ENCODE data around the gene PADI3.
A peak's percentile ranks its signal among the peaks of the same experiment; 100 is the strongest.
"Not testable (repeated sequence)": the region's sequence is repeated elsewhere in the genome, so short reads cannot be mapped to it uniquely, and the experiment has no call there.

PADI3 gene

DNA sequence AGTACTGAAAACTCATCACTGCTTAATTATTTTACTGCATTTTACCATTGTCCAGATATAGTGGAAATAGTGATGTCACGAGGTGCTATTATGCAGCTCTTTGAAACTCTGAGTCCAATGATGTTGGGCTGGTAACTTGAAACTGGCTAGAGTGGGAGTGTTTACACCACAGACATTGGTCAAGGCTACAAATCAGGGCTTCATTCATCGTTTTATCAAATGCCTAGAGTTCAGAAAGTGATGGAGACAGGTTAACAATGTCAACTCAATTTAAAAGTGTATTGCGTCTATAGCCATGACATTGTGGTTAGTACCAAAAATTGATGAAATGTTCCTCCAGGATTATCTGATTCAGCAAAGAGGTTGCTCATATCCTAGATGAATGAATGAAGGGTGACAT is 31.3 kb upstream of the PADI3 start:
- no peak for DNase-seq

DNA sequence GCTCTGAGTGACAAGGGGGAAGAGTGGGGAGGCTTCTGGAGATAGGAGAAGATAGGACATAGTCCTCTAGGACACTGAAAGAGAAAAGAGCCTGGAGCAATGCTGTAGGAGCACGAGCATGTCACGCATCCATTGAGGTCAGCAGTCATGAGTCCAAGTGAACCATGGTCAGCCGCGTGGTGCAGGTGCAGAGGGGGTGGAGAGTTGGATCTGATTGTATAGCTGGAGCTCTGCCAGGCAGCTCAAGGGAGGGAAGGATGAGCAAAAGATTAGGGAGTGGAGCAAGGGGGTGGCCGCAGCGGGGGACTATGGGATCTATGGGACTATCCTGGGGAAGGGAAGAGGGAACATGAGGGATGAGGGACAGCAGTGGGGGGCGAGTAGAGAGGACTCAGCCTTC is 30.0 kb upstream of the PADI3 start:
- DNase-seq, result no peak

DNA sequence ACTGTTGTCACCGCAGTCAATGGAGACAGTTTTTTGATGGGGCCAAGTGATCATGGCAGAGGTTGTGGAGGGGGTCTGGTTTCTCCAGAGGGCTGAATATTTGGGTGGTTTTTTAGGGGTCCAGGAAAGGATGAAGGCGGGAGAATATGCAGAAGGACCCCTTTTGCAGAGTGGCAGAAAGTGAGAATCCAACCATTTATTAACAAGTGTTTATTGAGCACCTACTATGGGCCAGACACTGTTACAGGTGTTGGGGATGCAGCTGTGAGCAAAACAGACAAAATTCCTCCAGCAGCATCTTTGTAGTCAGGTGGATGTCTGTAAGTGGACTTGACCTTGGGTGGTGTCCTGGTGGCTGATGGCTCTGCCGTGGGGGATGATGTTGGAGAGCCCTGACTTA is 28.6 kb upstream of the PADI3 start:
- DNase-seq, result no peak

DNA sequence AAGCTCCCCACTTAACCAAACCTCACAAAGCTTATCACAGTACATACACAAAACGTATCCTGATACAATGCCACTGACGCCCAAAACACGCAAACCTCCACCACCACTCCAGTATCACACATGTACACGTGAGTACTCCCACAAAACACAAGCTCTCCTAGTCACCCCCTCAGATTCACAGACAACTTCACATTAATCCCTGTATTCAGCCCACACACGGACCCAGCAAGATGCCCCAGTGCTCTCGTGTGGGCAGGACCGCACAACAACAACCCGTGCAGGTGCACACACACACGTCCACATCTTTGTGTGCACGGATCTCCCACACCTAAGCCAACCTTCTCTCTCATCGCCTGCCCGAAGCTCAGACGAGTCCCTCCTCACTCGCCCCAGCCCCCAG is 26.3 kb upstream of the PADI3 start:
- no peak for DNase-seq

DNA sequence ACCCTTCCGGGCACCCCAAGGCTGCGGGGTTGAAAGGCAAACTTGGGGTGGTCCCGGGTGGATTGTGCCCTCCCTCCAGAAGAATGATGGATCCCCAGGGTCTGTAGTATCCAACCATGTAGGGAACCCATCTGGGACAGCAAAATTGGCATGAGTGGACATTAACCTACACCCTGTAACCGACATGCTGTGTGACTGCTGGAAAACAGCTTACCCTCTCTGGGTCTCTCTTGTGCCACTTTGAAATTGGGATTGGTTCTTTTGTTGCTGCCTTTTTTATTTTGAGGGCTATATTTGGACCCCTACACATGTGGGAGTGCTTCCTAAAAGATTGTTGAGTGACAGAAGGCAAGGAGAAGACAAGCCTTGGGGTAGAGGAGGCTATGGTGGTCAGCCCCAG is 24.5 kb upstream of the PADI3 start:
- DNase-seq, result no peak

DNA sequence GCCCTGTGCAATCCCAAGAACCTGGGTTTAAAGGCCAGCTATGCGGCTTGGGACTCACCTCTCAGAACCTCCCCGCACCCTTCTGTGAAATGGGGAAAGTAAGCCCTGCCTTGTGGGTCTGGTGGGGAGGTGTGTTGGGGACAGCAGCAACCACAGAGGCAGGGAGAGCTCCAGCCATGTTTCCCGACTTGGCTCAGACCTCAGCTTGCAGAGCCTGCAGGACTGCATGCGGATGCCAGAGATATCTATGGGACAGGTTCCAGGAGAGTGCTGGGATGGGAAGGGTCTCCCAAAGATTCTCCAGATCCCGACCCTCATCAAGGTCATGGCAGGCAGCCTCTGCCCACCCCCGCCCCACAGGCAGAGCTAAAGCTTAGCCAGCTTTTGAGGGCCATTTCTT is 23.8 kb upstream of the PADI3 start:
- DNase-seq, result no peak

DNA sequence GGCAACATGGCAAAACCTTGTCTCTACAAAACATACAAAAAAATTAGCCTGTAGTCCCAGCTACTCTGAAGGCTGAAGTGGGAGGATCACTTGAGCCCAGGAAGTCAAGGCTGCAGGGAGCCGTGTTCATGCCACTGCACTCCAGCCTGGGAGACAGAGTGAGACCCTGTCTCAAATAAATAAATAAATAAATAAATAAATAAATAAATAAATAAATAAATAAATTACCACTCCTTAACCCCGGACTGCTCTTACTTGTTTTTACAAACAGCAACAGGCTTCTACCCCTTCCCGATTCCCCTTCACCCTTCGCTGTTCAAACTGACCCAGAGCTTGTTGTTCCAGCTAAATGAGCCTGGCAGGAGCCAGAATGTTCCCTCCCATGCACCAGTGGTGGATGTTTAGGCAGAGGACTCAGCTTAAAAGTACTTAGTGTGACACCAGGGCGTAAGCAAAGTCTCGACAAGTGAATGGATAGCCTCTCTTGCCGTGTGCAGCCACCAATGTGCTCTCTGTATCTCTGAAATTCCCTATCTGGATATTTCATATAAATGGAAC is 21.5 kb upstream of the PADI3 start:
- DNase-seq, result no peak

DNA sequence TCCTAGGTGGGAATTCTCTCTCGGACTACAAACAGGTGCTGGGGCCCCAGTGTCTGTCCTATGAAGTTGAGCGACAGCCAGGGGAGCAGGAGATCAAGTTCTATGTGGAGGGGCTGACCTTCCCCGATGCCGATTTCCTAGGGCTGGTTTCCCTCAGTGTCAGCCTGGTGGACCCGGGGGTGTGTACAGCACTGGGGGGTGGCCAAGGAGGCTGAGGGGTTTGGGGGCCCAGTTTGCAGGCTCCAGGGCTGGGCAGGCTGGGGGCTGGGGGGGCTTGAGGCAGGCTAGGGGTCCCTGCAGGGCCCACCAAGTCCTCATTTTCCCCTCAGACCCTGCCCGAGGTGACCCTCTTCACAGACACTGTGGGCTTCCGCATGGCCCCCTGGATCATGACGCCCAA is 20.3 kb upstream of the PADI3 start:
- no peak for DNase-seq

DNA sequence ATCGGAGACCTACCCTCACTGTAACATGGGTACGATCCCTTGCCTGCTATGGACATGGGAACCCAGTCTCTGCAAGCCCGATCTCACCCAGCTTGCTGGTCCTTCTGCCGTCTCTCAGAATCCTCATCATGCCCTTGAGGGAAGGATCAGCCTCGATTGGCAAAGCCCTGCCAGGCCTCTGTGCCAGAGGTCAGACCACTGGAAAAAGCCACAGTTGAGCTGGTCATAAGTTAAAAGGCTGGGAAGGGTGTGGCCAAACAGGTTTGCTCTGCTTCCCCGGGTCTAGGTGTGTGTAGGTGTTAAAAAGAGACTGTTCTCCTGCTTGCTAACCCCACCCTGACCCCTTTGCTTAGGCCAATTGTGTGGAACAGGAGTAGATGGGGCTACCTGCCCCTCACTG is 19.5 kb upstream of the PADI3 start:
- DNase-seq, result no peak

DNA sequence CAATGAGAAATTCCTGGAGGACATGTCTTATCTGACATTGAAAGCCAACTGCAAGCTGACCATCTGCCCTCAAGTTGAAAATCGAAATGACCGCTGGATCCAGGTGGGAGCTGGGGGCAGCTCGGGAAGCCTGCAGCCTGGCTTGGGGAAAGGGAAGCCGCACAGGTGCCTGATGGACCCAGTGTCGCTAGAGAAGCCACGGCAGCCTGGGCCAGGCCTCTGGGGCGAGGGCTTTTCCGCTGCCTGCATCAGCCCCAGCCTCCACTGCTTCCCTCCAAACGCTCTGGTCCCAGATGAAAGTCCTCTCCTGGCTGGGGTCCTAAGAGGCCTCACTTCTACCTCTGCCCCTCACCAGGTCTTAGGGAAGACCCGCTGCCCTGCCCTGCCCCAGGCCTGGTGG is 18.8 kb upstream of the PADI3 start:
- no peak for DNase-seq

DNA sequence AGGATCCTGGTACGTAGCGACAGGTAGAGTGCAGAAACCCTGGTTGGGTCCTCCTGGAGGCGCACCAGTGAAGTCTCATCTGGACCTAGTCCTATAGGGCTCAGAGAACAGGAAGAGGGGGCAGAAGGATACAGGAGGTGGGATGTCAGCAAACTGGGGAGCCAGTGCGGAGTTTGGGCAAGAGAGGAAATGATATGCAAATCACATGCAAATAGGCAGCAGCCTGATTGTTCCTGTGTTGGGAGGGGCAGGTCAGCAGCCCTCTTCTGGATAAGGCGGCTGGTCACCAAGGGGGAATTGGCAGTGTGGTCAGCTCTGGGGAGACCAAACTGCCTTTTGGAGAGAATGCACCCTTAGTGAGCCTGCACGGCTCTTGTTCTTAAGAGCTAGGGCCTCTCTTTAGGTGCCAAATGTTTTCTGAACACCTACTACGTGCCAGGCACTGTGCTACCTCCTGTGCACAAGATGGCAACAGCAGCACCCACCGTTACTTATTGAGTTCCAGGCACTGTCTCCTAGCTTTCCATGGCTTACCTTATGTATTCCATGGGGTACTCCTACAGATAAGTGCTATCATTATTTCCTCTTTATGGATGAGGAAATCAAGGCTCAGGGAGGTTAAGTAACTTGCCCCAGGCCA is 18.1 kb upstream of the PADI3 start:
- DNase-seq, result no peak

DNA sequence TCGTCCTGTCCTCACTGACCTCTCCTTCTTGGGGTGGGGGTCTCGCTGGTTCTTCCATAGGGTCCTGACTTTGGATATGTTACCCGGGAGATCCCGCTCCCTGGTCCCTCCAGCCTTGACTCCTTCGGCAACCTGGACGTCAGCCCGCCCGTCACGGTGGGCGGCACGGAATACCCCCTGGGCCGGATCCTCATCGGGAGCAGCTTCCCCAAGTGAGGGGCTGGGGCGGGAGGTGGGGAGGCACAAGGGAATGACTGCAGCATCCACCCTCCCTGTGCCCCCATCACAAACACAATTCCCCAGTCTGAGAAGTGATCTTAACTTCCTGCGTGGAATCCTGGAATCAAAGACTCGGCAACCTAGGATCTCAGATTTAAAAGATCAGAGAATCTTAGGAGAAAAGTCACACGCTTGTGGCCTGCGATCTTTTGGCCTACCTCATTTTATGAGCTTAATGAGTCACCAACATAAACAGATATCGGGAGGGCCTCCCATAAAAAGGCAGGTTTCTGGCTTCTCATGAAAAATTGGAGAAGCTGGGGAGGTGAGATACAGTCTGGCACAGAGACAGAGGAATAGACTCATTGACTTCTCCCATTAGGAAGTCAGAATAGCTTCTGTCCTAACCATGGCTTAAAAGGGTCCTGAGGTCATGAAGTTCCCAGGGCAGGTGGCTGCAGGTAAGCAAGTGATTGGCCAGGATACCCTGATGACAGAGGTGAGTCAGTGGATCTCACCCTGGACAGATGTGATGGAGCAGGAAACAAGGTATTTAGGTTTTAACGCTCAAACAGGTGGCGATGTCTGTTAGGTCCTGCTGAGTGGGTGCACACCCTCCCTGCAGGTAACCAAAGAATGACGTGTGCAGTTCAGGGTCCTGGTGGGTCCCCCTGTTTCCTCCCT is 15.9 kb upstream of the PADI3 start:
- no peak for DNase-seq

DNA sequence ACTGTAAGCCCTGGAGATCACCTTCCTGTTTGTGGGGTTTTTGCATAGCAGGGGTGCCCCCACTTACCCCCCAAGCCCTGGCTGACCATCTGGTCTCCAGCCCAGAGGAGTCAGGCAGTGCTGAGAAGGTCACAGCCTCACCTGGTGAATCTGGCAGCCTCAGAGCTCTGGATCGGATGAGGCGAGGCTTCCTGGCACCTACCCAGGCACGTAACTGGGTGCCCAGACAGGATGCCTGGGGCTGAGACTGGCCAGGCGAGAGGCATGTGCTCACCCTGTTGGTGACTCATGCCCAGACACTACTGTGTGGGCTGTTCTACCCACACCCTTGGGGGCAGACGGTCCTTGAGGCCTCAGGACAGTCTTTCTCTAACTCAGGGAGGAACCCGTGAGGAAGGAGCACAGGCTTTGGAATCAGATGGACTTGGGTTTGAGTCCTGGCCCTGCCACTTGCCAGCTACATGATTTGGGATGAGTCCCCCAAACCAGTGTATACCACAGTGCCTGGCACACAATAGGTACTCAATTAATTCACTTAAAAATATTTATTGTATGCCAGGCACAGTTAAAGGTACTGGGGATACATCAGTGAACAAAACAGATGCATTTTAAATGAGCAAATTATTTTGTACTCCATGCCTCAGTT is 15.1 kb upstream of the PADI3 start:
- DNase-seq, result no peak

DNA sequence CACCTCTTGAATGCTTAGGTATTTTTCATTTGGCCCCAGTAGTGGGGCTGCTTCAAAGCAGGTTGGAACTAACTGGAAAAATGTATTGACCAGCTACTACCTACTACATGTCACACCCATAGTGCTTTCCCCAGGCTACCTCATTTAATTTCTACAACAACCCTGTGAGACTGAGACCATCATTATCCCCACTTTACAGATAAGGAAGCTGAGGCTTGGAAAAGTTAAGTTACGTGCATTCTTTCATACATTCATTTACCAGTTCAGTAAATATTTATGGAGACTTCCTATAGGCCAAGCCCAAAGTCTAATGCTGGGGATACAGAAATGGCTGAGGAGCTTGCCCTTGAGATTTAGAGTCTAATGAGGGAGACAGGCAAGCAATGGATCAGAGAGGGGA is 14.5 kb upstream of the PADI3 start:
- no peak for DNase-seq

DNA sequence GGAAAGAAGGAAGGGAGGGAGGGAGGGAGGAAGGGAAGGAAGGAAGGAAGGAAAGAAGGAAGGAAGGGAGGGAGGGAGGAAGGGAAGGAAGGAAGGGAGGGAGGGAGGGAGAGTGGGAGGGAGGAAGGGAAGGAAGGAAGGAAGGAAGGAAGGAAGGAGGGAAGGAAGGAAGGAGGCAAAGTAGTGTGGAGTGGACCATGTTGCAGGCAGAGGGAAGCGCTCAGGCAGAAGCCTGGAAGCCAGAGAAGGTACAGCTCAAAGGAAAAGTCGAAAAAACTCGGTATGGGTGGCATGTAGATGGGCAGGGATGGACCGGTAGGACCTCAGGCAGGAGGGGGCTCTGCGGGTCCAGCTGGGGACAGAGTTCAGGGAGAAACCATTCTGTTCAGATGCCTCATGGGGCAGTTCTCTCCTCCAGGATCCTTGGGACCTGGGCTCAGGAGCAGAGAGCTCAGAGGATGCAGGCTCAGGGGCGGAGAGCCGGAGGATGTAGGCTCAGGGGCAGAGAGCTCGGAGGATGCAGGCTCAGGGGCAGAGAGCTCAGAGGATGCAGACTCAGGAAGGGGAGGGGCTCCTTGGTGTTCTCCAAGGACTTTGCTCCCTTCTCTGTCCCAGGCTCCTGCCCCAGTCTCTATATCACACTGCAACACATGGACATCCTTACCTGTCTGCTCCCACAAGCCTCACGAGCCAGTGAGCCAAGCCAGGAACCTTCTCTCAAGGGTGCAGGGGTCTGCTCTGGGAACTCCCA is 13.6 kb upstream of the PADI3 start:
- DNase-seq, result no peak

DNA sequence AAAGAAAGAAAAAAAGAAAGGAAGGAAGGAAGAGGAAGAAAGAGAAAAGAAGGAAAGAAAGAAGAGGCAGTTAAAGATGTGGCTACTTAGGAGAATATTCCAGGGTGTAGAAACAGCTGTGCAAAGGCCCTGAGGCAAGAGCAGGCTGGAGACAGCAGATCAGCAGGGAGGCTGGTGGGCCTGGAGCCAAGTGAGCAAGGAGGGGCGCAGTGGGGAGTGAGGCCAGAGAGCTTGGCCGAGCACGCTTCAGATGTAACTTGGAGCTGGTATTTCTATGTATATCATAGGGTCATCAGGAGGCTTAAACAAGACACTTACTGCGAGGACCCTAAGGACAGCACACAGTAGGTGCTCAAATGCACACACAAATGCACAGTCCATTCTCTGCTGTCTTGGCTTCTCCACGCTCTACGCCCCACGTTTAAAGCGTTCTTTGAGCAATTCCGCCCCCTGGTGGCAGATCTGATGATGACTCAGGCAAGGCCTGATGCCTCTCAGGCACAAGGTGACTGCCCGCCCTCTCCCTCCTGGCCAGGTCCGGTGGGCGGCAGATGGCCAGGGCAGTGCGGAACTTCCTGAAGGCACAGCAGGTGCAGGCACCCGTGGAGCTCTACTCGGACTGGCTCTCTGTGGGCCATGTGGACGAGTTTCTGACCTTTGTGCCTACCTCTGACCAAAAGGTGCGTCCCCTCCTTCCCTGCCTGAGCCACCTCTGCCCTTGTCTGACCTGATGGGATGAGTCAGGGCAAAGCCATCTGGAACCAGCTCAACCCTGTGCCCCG is 11.9 kb upstream of the PADI3 start:
- DNase-seq, result peak; percentile 65

DNA sequence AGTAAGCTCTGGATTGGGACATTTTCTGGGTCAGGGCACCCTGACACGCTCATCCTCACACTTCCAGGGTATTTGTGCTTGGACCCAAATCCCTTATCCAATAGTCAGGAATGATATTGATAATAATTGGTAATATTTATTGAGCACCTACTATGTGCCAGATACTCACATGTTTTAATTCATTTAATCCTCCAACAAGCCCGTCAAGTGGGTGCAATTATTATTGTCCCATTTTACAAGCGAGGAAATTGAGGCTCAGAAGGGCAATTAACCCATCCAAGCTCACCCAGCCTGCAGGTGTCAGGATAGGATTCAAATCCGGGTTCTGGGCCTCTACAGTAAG is 11.4 kb upstream of the PADI3 start:
- no peak for DNase-seq

DNA sequence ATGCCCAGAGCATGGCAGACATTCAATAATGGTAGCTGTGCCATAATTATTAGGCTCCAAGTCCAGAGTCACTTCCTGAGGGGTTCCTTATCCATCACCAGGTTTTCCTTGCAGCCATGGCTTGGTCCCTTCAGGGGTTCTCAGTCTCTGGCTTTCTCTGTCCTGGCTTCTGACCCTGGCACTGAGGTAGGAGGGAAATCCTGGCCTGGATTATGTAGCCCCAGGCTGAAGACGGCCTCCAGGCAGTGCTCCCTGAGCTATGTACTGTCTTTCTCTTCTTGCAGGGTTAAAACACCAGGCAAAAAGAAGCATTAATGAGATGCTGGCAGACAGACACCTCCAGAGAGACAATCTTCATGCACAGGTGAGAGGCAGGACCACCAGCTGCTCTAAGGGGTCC is 9.5 kb upstream of the PADI3 start:
- DNase-seq, result no peak

DNA sequence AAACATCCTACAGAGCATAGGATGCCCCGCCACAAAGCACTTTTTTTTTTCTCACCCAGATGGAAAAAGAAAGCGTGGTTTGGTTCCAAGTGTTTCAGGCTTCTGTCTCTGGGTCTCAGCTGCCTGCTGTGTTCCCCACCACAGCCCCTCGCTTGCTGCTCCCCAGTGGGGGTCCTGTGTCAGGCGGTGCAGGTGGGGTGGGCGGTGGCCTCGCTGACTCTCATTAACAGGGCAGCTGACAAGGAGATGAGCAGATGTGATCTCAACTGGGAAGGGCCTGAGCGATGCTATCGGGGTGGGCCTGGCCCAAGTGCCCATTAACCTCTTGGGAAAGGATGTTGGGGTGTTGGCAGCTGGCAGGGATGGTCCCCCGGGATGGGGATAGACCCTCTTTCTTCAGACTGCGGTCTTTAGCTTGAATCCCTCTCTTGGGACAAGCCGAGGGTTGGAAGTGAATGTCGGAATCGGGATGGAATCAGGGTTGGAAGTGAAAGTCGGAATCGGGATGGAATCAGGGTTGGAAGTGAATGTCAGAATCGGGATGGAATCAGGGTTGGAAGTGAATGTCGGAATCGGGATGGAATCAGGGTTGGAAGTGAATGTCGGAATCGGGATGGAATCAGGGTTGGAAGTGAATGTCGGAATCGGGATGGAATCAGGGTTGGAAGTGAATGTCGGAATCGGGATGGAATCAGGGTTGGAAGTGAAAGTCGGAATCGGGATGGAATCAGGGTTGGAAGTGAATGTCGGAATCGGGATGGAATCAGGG is 7.7 kb upstream of the PADI3 start:
- not testable (repeated sequence) for DNase-seq

DNA sequence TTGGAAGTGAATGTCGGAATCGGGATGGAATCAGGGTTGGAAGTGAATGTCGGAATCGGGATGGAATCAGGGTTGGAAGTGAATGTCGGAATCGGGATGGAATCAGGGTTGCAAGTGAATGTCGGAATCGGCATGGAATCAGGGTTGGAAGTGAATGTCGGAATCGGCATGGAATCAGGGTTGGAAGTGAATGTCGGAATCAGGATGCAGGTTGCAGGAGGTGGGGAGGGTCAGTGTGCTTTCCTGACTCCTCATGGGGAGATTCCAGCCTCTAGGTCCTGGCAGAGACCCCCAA is 7.2 kb upstream of the PADI3 start:
- DNase-seq, result not testable (repeated sequence)

DNA sequence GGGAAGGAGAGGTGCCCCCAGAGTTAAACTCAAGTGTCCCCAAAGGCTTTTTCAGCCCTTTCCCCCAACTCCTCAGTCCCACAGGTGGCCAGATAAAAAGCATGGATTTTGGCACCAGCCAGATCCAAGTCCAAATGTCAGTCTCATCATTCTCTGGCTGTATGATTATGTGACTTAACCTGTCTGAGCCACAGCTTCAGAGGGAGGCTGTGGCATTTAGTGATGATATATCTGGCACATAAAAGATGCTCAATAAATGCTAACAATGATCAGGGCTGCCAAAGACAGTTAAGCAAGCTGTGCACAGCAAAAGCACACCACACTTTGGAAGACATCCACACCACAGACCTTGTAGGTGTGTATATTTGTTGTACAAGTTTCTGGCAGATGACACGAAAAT is 5.6 kb upstream of the PADI3 start:
- DNase-seq, result no peak

Data from NCI-H2107 (cell line).